ENCODE results near the gene VNN1. TPM values are rescaled to one million over a fixed set of nuclear protein-coding genes. Genes with fewer than 3 reads are reported as not detected.

VNN1 gene
- total RNA-seq, 1 donor from 2014 or later = not detected

DNA sequence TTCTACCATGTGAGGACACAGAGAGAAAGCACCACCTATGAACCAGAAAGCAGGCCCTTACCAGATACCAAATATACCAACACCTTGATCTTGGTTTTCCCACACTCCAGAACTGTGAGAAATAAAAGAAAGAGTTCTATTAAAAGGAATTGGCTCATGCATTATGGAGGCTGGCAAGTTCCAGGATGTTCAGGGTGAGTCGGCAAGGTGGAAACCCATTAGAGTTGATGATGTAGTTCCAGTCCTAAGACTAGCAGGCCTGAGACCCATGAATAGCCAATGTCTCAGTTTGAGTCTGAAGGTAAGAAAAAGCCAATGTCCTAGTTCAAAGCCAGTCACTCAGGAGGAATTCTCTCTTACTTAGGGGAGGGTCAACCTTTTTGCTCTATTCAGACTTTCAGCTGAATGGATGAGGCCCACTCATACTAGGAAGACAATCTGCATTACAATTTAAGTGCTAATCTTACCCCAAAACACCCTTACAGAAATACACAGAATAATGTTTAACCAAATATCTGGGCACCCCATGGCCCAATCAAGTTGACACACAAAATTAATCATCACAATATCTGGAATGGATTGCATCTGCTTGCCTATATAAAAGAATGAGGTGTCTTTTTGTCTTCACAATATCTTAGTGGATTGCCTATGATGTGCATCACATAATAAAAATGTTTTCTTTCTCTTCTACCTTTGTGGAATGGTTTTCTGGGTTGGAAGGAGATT lies 49.4 kb downstream of the VNN1 start:
- no peaks in the 10 kb centered on the region for H3K36me3 ChIP-seq
- Mint-ChIP-seq H3K9me3 (no peaks in the 10 kb centered on the region), H3K27ac (no peak overlapping the region), H3K4me1 (no peaks in the 10 kb centered on the region), H3K36me3 (no peaks in the 10 kb centered on the region), H3K27me3 (ENCODE audit: insufficient read depth, low read depth) (no peaks in the 10 kb centered on the region), H3K4me3 (no peak overlapping the region)
- H4K20me1 ChIP-seq (ENCODE audit: low read depth) = no peaks in the 10 kb centered on the region
- no peak overlapping the region for H3K4me2 ChIP-seq
- H3K9me3 ChIP-seq (ENCODE audit: low read depth) = no peaks in the 10 kb centered on the region
- H3K4me3 ChIP-seq = no peak overlapping the region
- no peak overlapping the region for H3K27ac ChIP-seq
- H3K79me2 ChIP-seq (ENCODE audit: low read depth) = no peaks in the 10 kb centered on the region
- no peak overlapping the region for H2AFZ ChIP-seq (replicated peaks)
- no peaks in the 10 kb centered on the region for H3F3A ChIP-seq (ENCODE audit: low read depth)
- no peaks in the 10 kb centered on the region for H3K4me1 ChIP-seq
- no peak overlapping the region for H3K9ac ChIP-seq
- TF ChIP-seq, protein P1, sequence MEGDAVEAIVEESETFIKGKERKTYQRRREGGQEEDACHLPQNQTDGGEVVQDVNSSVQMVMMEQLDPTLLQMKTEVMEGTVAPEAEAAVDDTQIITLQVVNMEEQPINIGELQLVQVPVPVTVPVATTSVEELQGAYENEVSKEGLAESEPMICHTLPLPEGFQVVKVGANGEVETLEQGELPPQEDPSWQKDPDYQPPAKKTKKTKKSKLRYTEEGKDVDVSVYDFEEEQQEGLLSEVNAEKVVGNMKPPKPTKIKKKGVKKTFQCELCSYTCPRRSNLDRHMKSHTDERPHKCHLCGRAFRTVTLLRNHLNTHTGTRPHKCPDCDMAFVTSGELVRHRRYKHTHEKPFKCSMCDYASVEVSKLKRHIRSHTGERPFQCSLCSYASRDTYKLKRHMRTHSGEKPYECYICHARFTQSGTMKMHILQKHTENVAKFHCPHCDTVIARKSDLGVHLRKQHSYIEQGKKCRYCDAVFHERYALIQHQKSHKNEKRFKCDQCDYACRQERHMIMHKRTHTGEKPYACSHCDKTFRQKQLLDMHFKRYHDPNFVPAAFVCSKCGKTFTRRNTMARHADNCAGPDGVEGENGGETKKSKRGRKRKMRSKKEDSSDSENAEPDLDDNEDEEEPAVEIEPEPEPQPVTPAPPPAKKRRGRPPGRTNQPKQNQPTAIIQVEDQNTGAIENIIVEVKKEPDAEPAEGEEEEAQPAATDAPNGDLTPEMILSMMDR (IDR thresholded peaks at IDR 0.05) = no peak
- TF ChIP-seq EZH2phosphoT487 (IDR thresholded peaks at IDR 0.05) = no peak
- no peak for TF ChIP-seq EZH2 (IDR thresholded peaks at IDR 0.05)
- no peaks in the 10 kb centered on the region for H3K27me3 ChIP-seq
- DNase-seq (ENCODE audit: low spot score) = no peak

DNA sequence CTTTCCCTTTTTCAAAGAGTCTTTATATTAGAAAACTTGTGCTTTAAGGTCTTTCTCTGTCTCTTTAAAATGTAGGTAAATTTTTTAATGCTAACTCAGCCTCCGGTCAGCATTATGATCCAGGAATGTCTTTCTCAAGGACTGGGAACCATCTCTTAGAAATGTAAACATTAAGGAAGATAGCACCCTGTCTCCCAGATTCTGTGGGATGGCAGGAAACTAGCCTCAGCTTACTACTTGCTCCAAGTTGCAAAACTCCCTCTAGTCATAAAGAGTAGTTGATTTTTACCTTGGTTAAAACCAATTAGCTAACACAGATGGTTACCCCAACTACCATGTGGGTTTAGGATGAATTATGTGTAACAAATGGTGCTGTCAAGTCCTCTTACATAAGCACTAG lies 50.2 kb downstream of the VNN1 start:
- DNase-seq (ENCODE audit: low spot score) = no peak
- Histone ChIP-seq H3K9me3 (ENCODE audit: low read depth) (no peaks in the 10 kb centered on the region), H3K4me1 (no peaks in the 10 kb centered on the region), H3K4me2 (no peak overlapping the region), H3K79me2 (ENCODE audit: low read depth) (no peaks in the 10 kb centered on the region), H2AFZ (replicated peaks) (no peak overlapping the region), H4K20me1 (ENCODE audit: low read depth) (no peaks in the 10 kb centered on the region), H3F3A (ENCODE audit: low read depth) (no peaks in the 10 kb centered on the region), H3K27me3 (no peaks in the 10 kb centered on the region), H3K4me3 (no peak overlapping the region), H3K27ac (no peak overlapping the region), H3K36me3 (no peaks in the 10 kb centered on the region), H3K9ac (no peak overlapping the region)
- Mint-ChIP-seq H3K4me3 (no peak overlapping the region), H3K27ac (no peak overlapping the region), H3K9me3 (no peaks in the 10 kb centered on the region), H3K36me3 (no peaks in the 10 kb centered on the region), H3K27me3 (ENCODE audit: insufficient read depth, low read depth) (no peaks in the 10 kb centered on the region), H3K4me1 (no peaks in the 10 kb centered on the region)
- TF ChIP-seq, protein P1 (IDR thresholded peaks at IDR 0.05) = no peak
- TF ChIP-seq EZH2phosphoT487 (IDR thresholded peaks at IDR 0.05) (no peak), EZH2 (IDR thresholded peaks at IDR 0.05) (no peak)

DNA sequence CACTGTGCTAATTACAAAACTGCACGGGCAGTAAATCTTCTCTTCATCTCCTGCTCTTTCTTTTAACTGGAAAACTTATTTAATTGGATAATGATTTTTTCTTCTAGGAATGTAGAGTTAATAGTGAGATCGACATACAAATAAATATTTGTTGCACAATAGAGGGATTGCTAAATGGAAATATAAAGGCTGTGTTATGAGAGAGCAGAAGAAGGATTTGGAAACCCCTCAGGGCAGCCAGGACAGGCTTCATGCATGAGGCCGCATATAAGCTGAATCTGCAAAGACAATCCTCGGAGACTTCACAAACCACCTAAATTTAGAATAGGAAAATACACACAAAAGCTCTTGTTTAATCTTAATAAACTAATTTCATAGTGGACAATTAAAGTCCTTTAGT lies 51.9 kb downstream of the VNN1 start:
- Mint-ChIP-seq H3K4me1 (no peaks in the 10 kb centered on the region), H3K9me3 (no peaks in the 10 kb centered on the region), H3K4me3 (no peak overlapping the region), H3K27me3 (ENCODE audit: insufficient read depth, low read depth) (no peaks in the 10 kb centered on the region), H3K36me3 (no peaks in the 10 kb centered on the region), H3K27ac (no peak overlapping the region)
- H3K27ac ChIP-seq = no peak overlapping the region
- H3K4me2 ChIP-seq = no peak overlapping the region
- no peaks in the 10 kb centered on the region for H3K4me1 ChIP-seq
- H3F3A ChIP-seq (ENCODE audit: low read depth) = no peaks in the 10 kb centered on the region
- no peaks in the 10 kb centered on the region for H4K20me1 ChIP-seq (ENCODE audit: low read depth)
- TF ChIP-seq, protein P1 (IDR thresholded peaks at IDR 0.05) = no peak
- no peak for TF ChIP-seq EZH2phosphoT487 (IDR thresholded peaks at IDR 0.05)
- no peak for TF ChIP-seq EZH2 (IDR thresholded peaks at IDR 0.05)
- H3K9me3 ChIP-seq (ENCODE audit: low read depth) = no peaks in the 10 kb centered on the region
- no peak overlapping the region for H3K4me3 ChIP-seq
- no peak overlapping the region for H3K9ac ChIP-seq
- H3K27me3 ChIP-seq = no peaks in the 10 kb centered on the region
- no peak for DNase-seq (ENCODE audit: low spot score)
- H2AFZ ChIP-seq (replicated peaks) = no peak overlapping the region
- H3K36me3 ChIP-seq = no peaks in the 10 kb centered on the region
- H3K79me2 ChIP-seq (ENCODE audit: low read depth) = no peaks in the 10 kb centered on the region
